Loucy (cell line): ENCODE results near the gene C6orf62.

Experiments used
- H2AFZ ChIP-seq: fragments of 200-600 bp; sonication (generic); 2 replicates; pipeline ENCODE4 v1.6.0; 2016; ENCODE audit warnings: antibody characterized with exemption, mild to moderate bottlenecking, low read length, moderate library complexity
- H3F3A ChIP-seq: fragments of 200-600 bp; 2 replicates; pipeline ENCODE4 v1.6.0; 2016; ENCODE audit warnings: antibody characterized with exemption, low read depth, mild to moderate bottlenecking
- H3K27me3 ChIP-seq: fragments of 200-600 bp; sonication (generic); 2 replicates; pipeline ENCODE4 v1.6.1; 2014; ENCODE audit warnings: low read length, mild to moderate bottlenecking; ENCODE audit not compliant: insufficient read depth, poor library complexity, severe bottlenecking
- H3K36me3 ChIP-seq: fragments of 200-600 bp; sonication (generic); 2 replicates; pipeline ENCODE4 v1.6.1; 2016; ENCODE audit warnings: low read length; ENCODE audit not compliant: insufficient read depth
- H3K4me1 ChIP-seq: fragments of 200-600 bp; sonication (generic); 2 replicates; pipeline ENCODE4 v1.5.1; 2014; ENCODE audit warnings: low read length, mild to moderate bottlenecking; ENCODE audit not compliant: insufficient read depth, poor library complexity, severe bottlenecking
- H3K4me2 ChIP-seq: fragments of 200-600 bp; sonication (generic); 2 replicates; pipeline ENCODE4 v1.6.0; 2014; ENCODE audit warnings: antibody characterized with exemption, low read length, low read depth, mild to moderate bottlenecking; ENCODE audit not compliant: poor library complexity, severe bottlenecking
- H3K4me3 ChIP-seq: fragments of 200-600 bp; sonication (generic); 2 replicates; pipeline ENCODE4 v1.5.1; 2014; ENCODE audit warnings: low read length, mild to moderate bottlenecking, mixed read lengths; ENCODE audit not compliant: poor library complexity, severe bottlenecking
- H3K79me2 ChIP-seq: fragments of 200-600 bp; sonication (generic); 2 replicates; pipeline ENCODE4 v1.6.1; 2014; ENCODE audit warnings: low read length; ENCODE audit not compliant: insufficient read depth
- H3K9ac ChIP-seq: fragments of 200-600 bp; sonication (generic); 2 replicates; pipeline ENCODE4 v1.6.0; 2014; ENCODE audit warnings: mild to moderate bottlenecking, low read depth, low read length, moderate library complexity; ENCODE audit not compliant: poor library complexity, severe bottlenecking
- H3K9me2 ChIP-seq: fragments of 200-600 bp; sonication (generic); replicated peaks from 2 replicates; pipeline ENCODE4 v1.6.1; 2016; ENCODE audit warnings: low read depth, low read length, mixed read lengths
- H3K9me3 ChIP-seq: fragments of 200-600 bp; sonication (generic); 2 replicates; pipeline ENCODE4 v1.6.1; 2014; ENCODE audit warnings: mild to moderate bottlenecking, antibody characterized with exemption, low read length, low read depth; ENCODE audit not compliant: insufficient read depth
- H4K20me1 ChIP-seq: fragments of 200-600 bp; sonication (generic); 2 replicates; pipeline ENCODE4 v1.6.0; 2014; ENCODE audit warnings: antibody characterized with exemption, low read length, mild to moderate bottlenecking; ENCODE audit not compliant: insufficient read depth, poor library complexity, severe bottlenecking
- EZH2phosphoT487 ChIP-seq: fragments of 200-600 bp; IDR thresholded peaks from 2 replicates; pipeline ENCODE4 v1.6.1; 2018; ENCODE audit warnings: antibody characterized with exemption, mild to moderate bottlenecking, moderate library complexity, borderline replicate concordance
- TF ChIP-seq, protein P1 (sequence below): fragments of 200-600 bp; sonication (generic); conservative IDR thresholded peaks from 2 replicates; pipeline ENCODE4 v1.5.1; 2014; ENCODE audit warnings: mild to moderate bottlenecking, antibody characterized with exemption, low read length

Gene C6orf62

GRCh38 chr6:24666641-24667377 lies 52.1 kb downstream of the C6orf62 start, which contains the start of the genes ACOT13 and TDP2:
TSS of gene ACOT13 (plus strand) at chr6:24667077. CDS start at chr6:24667264, 187 bp downstream.
TSS of gene TDP2 (minus strand) at chr6:24666899. CDS start at chr6:24666862, 37 bp downstream.
- H2AFZ ChIP-seq = peak within 1 kb of the TSS; percentile 98
- peak within 1 kb of the TSS; percentile 96 for H3K9ac ChIP-seq
- H3K4me2 ChIP-seq = peak within 1 kb of the TSS; percentile 82
- TF ChIP-seq EZH2phosphoT487 = no peak
- TF ChIP-seq, protein P1, sequence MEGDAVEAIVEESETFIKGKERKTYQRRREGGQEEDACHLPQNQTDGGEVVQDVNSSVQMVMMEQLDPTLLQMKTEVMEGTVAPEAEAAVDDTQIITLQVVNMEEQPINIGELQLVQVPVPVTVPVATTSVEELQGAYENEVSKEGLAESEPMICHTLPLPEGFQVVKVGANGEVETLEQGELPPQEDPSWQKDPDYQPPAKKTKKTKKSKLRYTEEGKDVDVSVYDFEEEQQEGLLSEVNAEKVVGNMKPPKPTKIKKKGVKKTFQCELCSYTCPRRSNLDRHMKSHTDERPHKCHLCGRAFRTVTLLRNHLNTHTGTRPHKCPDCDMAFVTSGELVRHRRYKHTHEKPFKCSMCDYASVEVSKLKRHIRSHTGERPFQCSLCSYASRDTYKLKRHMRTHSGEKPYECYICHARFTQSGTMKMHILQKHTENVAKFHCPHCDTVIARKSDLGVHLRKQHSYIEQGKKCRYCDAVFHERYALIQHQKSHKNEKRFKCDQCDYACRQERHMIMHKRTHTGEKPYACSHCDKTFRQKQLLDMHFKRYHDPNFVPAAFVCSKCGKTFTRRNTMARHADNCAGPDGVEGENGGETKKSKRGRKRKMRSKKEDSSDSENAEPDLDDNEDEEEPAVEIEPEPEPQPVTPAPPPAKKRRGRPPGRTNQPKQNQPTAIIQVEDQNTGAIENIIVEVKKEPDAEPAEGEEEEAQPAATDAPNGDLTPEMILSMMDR = peak; percentile 58
- peaks cover 26% of the 10 kb centered on the region for H4K20me1 ChIP-seq
- H3K4me3 ChIP-seq = peak within 1 kb of the TSS; percentile 97
- H3K4me1 ChIP-seq = peaks cover 29% of the 10 kb centered on the region
- no peaks in the 10 kb centered on the region for H3F3A ChIP-seq
- H3K9me2 ChIP-seq = no peaks in the 10 kb centered on the region
- H3K79me2 ChIP-seq = peaks cover 56% of the 10 kb centered on the region
- H3K27me3 ChIP-seq = peaks cover 3% of the 10 kb centered on the region
- H3K9me3 ChIP-seq = peaks cover 6% of the 10 kb centered on the region; the same call in 1 of the 2 replicates
- H3K36me3 ChIP-seq = peaks cover 5% of the 10 kb centered on the region; the same call in 1 of the 2 replicates

- TF ChIP-seq EZH2phosphoT487 = no peak
- TF ChIP-seq, protein P1 = no peak
- H3K9me3 ChIP-seq = peaks cover 2% of the 10 kb centered on the region; the same call in 1 of the 2 replicates
- peaks cover 3% of the 10 kb centered on the region for H3K27me3 ChIP-seq
- H3K4me1 ChIP-seq = peaks cover 29% of the 10 kb centered on the region
- peak overlapping the region; percentile 82 for H3K4me2 ChIP-seq
- H3K9me2 ChIP-seq = no peaks in the 10 kb centered on the region
- peaks cover 26% of the 10 kb centered on the region for H4K20me1 ChIP-seq
- H3K4me3 ChIP-seq = peak overlapping the region; percentile 97
- no peaks in the 10 kb centered on the region for H3F3A ChIP-seq
- H3K36me3 ChIP-seq = peaks cover 5% of the 10 kb centered on the region; the same call in 1 of the 2 replicates
- H3K79me2 ChIP-seq = peaks cover 57% of the 10 kb centered on the region
- H3K9ac ChIP-seq = peak overlapping the region; percentile 96
- peak overlapping the region; percentile 96 for H2AFZ ChIP-seq
Observed at GRCh38 chr6:24666097-24666640, 52.8 kb downstream of the C6orf62 start.

GRCh38 chr6:24664046-24664987 lies 54.6 kb downstream of the C6orf62 start:
- Histone ChIP-seq H2AFZ (no peak overlapping the region), H3F3A (no peaks in the 10 kb centered on the region), H3K9me3 (no peaks in the 10 kb centered on the region), H3K4me1 (peaks cover 29% of the 10 kb centered on the region), H3K9me2 (no peaks in the 10 kb centered on the region), H3K4me2 (peak overlapping the region; percentile 82), H3K79me2 (peaks cover 65% of the 10 kb centered on the region), H3K4me3 (peak overlapping the region; percentile 97), H3K36me3 (peaks cover 5% of the 10 kb centered on the region; the same call in 1 of the 2 replicates), H3K9ac (peak overlapping the region; percentile 96), H3K27me3 (peaks cover 3% of the 10 kb centered on the region), H4K20me1 (peaks cover 26% of the 10 kb centered on the region)
- no peak for TF ChIP-seq EZH2phosphoT487
- TF ChIP-seq, protein P1 = no peak
